A549 treated with CpdA at 1 μM for 4 hours (cell line): ENCODE results near the gene KCNQ1OT1. TPM values are rescaled to one million over a fixed set of nuclear protein-coding genes. Genes with fewer than 3 reads are reported as not detected.

Experiments
- total RNA-seq: library from RNA; stranded (reverse); fragments of 200-300 nt; extraction: Qiagen RNA extraction; gene quantifications from 5 replicates; pipeline ENCODE4 v1.2.3, GENCODE V29; 2022; ENCODE audit warnings: low read depth

Gene KCNQ1OT1
- 0.03 to 0.07 TPM (median 0.05 TPM) in 5 replicates for total RNA-seq

DNA sequence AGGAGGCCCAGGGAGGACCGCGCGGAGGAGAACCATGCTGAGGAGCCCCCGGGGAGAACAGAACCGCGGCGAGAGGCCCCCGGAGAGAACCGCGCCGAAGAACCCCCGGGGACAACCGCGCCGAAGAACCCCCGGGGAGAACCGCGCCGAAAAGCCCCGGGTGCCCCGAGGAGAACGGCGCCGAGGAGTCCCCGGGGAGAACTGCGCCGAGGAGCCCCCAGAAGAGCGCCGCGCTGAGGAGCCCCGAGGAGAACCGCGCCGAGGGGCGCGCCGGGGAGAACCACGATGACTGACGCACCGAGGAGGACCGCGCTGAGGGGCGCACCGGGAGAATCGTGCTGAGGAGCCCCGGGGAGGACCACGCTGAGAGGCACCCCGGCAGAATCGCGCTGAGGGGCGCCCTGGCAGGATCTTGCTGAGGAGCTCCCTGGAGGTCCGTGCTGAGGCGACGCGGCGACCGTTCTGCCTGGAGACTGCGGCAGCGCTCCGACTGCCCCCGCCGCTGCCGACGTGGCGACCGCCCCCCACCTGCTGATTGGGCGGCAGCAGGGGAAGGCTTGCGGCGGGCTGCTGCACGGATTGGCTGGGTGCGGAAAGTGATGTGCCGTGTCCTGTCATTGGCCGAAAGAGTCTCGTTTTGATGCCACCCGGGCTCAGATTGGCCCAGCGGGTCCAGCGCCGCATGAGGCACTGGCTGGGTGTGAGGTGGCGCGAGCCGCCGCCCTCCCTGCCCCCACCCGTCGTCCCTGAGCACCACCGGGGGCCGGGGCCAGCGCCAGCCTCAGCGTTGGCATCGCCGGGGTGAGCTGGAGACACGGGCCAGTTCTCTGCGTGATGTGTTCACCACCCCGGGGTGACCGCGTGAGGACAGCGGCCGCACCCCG lies at the start of gene KCNQ1OT1:
Gene KCNQ1OT1 (minus strand): TSS at position 464 of the 884 bp plus-strand sequence.

Other genes with a start within 250 kb of the KCNQ1OT1 start
- 0.52 to 0.92 TPM (median 0.71 TPM) in 5 replicates for gene CDKN1C, start 185.8 kb upstream of the KCNQ1OT1 start, total RNA-seq
- gene PHLDA2, start 229.4 kb upstream of the KCNQ1OT1 start, total RNA-seq, result 96.6 to 156 TPM (median 147 TPM) in 5 replicates